HEK293 (cell line): ENCODE measurements around the gene NECAB2.

Source experiments
- CTCF ChIA-PET: fragments of 350-600 bp; formaldehyde crosslinking; extraction: SDS; loops from one replicate; lab custom pipeline; 2021; ENCODE audit warnings: antibody characterized with exemption; lab: Yijun Ruan, JAX
- POLR2A ChIA-PET: fragments of 300-600 bp; formaldehyde crosslinking; extraction: SDS; loops from one replicate; lab custom pipeline; 2020; ENCODE audit warnings: antibody characterized with exemption, inconsistent platforms; lab: Yijun Ruan, JAX
- H3K27ac ChIP-seq: fragments of 200-500 bp; sonication (Bioruptor generic); 2 replicates; pipeline ENCODE4 v1.5.1; 2014; ENCODE audit warnings: low read depth, low read length, control low read depth, inconsistent platforms; ENCODE audit errors: extremely low read depth
- H3K36me3 ChIP-seq, 2 experiments: fragments of 200-500 bp in 1 of 2; sonication (Bioruptor generic) in 1 of 2; 1 replicate in 1 of 2; 2 replicates in 1 of 2; pipeline ENCODE4 v1.5.1; 2014 to 2017; ENCODE audit warnings: inconsistent platforms in 2 of 2, low read length in 2 of 2; ENCODE audit not compliant: control insufficient read depth in 2 of 2, insufficient read depth in 1 of 2
- H3K4me1 ChIP-seq: fragments of 200-500 bp; sonication (Bioruptor generic); 2 replicates; pipeline ENCODE4 v1.5.1; 2014; ENCODE audit warnings: mild to moderate bottlenecking, low read length, inconsistent platforms; ENCODE audit not compliant: control insufficient read depth, insufficient read depth
- H3K4me3 ChIP-seq: 2 replicates; pipeline ENCODE4 v1.5.1; 2011; ENCODE audit warnings: low read depth, mild to moderate bottlenecking, control low read depth, low read length, moderate library complexity
- H3K9me3 ChIP-seq: fragments of 200-500 bp; sonication (Bioruptor generic); 2 replicates; pipeline ENCODE4 v1.5.1; 2014; ENCODE audit warnings: low read depth, low read length, inconsistent platforms; ENCODE audit not compliant: control insufficient read depth, insufficient read depth
- BCL11A ChIP-seq: fragments of 450-650 bp; formaldehyde crosslinking; IDR thresholded peaks from 2 replicates; pipeline ENCODE4 v1.5.1; 2016; ENCODE audit warnings: low read depth, missing biosample characterization, missing genetic modification characterization
- HOXC10 ChIP-seq: sonication (generic); formaldehyde crosslinking; IDR thresholded peaks from 2 replicates; pipeline ENCODE4 v1.8.1; 2023; ENCODE audit warnings: mild to moderate bottlenecking, missing genetic modification reagents
- INSM2 ChIP-seq: fragments of 450-650 bp; formaldehyde crosslinking; IDR thresholded peaks from 2 replicates; pipeline ENCODE4 v1.5.1; 2016; ENCODE audit warnings: missing biosample characterization, missing genetic modification characterization
- PBX3 ChIP-seq: sonication (generic); formaldehyde crosslinking; IDR thresholded peaks from 2 replicates; pipeline ENCODE4 v1.8.1; 2022; ENCODE audit warnings: mild to moderate bottlenecking, moderate library complexity, missing genetic modification reagents
- RBAK ChIP-seq: fragments of 450-650 bp; formaldehyde crosslinking; IDR thresholded peaks from 2 replicates; pipeline ENCODE4 v1.5.1; 2016; ENCODE audit warnings: missing biosample characterization, missing genetic modification characterization
- SP3 ChIP-seq: fragments of 450-650 bp; formaldehyde crosslinking; IDR thresholded peaks from 2 replicates; pipeline ENCODE4 v1.5.1; 2016; ENCODE audit warnings: missing biosample characterization, missing genetic modification characterization
- SP7 ChIP-seq: fragments of 450-650 bp; formaldehyde crosslinking; IDR thresholded peaks from 2 replicates; pipeline ENCODE4 v1.5.1; 2016; ENCODE audit warnings: missing biosample characterization, missing genetic modification characterization
- YY2 ChIP-seq: fragments of 450-650 bp; formaldehyde crosslinking; IDR thresholded peaks from 2 replicates; pipeline ENCODE4 v1.5.1; 2016; ENCODE audit warnings: missing biosample characterization, missing genetic modification characterization
- ZFHX2 ChIP-seq: fragments of 450-650 bp; formaldehyde crosslinking; conservative IDR thresholded peaks from 2 replicates; pipeline ENCODE4 v1.5.1; 2016; ENCODE audit warnings: missing biosample characterization, missing genetic modification characterization
- ZNF138 ChIP-seq: fragments of 450-650 bp; formaldehyde crosslinking; IDR thresholded peaks from 2 replicates; pipeline ENCODE4 v1.5.1; 2016; ENCODE audit warnings: missing biosample characterization, missing genetic modification characterization, borderline replicate concordance
- ZNF2 ChIP-seq: fragments of 450-650 bp; formaldehyde crosslinking; IDR thresholded peaks from 2 replicates; pipeline ENCODE4 v1.5.1; 2016; ENCODE audit warnings: missing biosample characterization, missing genetic modification characterization
- ZNF302 ChIP-seq: fragments of 450-650 bp; formaldehyde crosslinking; IDR thresholded peaks from 2 replicates; pipeline ENCODE4 v1.5.1; 2016; ENCODE audit warnings: missing biosample characterization, missing genetic modification characterization, low read depth
- ZNF354C ChIP-seq: fragments of 450-650 bp; formaldehyde crosslinking; IDR thresholded peaks from 2 replicates; pipeline ENCODE4 v1.5.1; 2016; ENCODE audit warnings: missing biosample characterization, missing genetic modification characterization, low read depth, borderline replicate concordance
- ZNF37A ChIP-seq: fragments of 450-650 bp; IDR thresholded peaks from 2 replicates; pipeline ENCODE4 v1.5.1; 2018; ENCODE audit warnings: missing biosample characterization, missing genetic modification characterization
- ZNF391 ChIP-seq: fragments of 450-650 bp; formaldehyde crosslinking; IDR thresholded peaks from 2 replicates; pipeline ENCODE4 v1.5.1; 2016; ENCODE audit warnings: low read depth, missing biosample characterization, missing genetic modification characterization, borderline replicate concordance
- ZNF426 ChIP-seq: fragments of 450-650 bp; formaldehyde crosslinking; IDR thresholded peaks from 2 replicates; pipeline ENCODE4 v1.5.1; 2017; ENCODE audit warnings: missing biosample characterization, missing genetic modification characterization, mild to moderate bottlenecking, inconsistent platforms, moderate library complexity
- ZNF629 ChIP-seq: fragments of 450-650 bp; formaldehyde crosslinking; IDR thresholded peaks from 2 replicates; pipeline ENCODE4 v1.5.1; 2017; ENCODE audit warnings: missing biosample characterization, missing genetic modification characterization
- ZNF645 ChIP-seq: fragments of 450-650 bp; formaldehyde crosslinking; IDR thresholded peaks from 2 replicates; pipeline ENCODE4; 2016; ENCODE audit warnings: missing biosample characterization, missing genetic modification characterization
- ZNF654 ChIP-seq: fragments of 450-650 bp; formaldehyde crosslinking; IDR thresholded peaks from 2 replicates; pipeline ENCODE4 v1.5.1; 2016; ENCODE audit warnings: low read depth, missing biosample characterization, missing genetic modification characterization
- ZNF660 ChIP-seq: fragments of 450-650 bp; IDR thresholded peaks from 2 replicates; pipeline ENCODE4 v1.5.1; 2018; ENCODE audit warnings: missing biosample characterization, mild to moderate bottlenecking, missing genetic modification characterization
- ZNF664 ChIP-seq: fragments of 450-650 bp; formaldehyde crosslinking; IDR thresholded peaks from 2 replicates; pipeline ENCODE4 v1.5.1; 2016; ENCODE audit warnings: missing biosample characterization, missing genetic modification characterization
- ZNF768 ChIP-seq: fragments of 450-650 bp; formaldehyde crosslinking; IDR thresholded peaks from 2 replicates; pipeline ENCODE4 v1.5.1; 2018; ENCODE audit warnings: missing biosample characterization, mild to moderate bottlenecking, missing genetic modification characterization
- TF ChIP-seq, protein P1 (sequence below): fragments of 450-650 bp; formaldehyde crosslinking; IDR thresholded peaks from 2 replicates; pipeline ENCODE4 v1.5.1; 2016; ENCODE audit warnings: missing biosample characterization, missing genetic modification characterization
- TF ChIP-seq, protein P2 (sequence below): fragments of 450-650 bp; IDR thresholded peaks from 2 replicates; pipeline ENCODE4 v1.5.1; 2018; ENCODE audit warnings: missing biosample characterization, missing genetic modification characterization
- TF ChIP-seq, protein P3 (sequence below): fragments of 450-650 bp; formaldehyde crosslinking; IDR thresholded peaks from 2 replicates; pipeline ENCODE4 v1.5.1; 2017; ENCODE audit warnings: missing biosample characterization, mild to moderate bottlenecking, missing genetic modification characterization, moderate library complexity
- TF ChIP-seq, protein P4 (sequence below): fragments of 450-650 bp; formaldehyde crosslinking; IDR thresholded peaks from 2 replicates; pipeline ENCODE4 v1.5.1; 2016; ENCODE audit warnings: missing biosample characterization, missing genetic modification characterization
- TF ChIP-seq, protein P5 (sequence below): fragments of 450-650 bp; formaldehyde crosslinking; IDR thresholded peaks from 2 replicates; pipeline ENCODE4 v1.5.1; 2016; ENCODE audit warnings: missing biosample characterization, missing genetic modification characterization

Gene NECAB2

GRCh38 chr16:84016477-84016876 is 48.4 kb downstream of the NECAB2 start:
- CTCF ChIA-PET, result no interaction called here
- no peaks in the 10 kb centered on the region for H3K9me3 ChIP-seq
- POLR2A ChIA-PET, result no interaction called here

DNA sequence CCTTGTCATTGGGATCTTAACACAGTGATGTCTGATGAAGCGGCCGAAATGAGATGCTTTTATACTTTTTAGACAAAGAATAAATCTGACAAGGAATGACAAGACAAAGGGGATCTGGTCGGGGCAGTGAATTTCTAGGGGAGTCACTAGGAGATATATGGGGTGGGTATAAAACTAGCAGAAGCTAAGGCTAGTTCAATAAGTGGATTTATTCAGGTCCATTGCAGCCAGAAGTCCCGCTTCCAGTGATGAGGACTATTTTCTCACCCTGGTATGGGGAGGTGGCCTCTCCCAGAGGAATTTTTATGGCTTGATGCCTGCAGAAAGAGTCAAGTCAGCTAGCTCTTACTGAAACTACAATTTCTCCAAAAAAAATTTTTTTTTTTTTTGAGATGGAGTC is 50.7 kb downstream of the NECAB2 start:
- Histone ChIP-seq H3K9me3 (no peaks in the 10 kb centered on the region), H3K4me3 (no peak overlapping the region), H3K27ac (no peak overlapping the region), H3K4me1 (no peaks in the 10 kb centered on the region), H3K36me3 (no peaks in the 10 kb centered on the region)
- POLR2A ChIA-PET, result no interaction called here
- CTCF ChIA-PET, result no interaction called here
- no peak for TF ChIP-seq ZNF302 (tag by site-specific recombination)
- no peak for TF ChIP-seq INSM2
- no peak for TF ChIP-seq ZNF660 (tag by site-specific recombination)
- no peak for TF ChIP-seq ZNF664 (tag by site-specific recombination)
- TF ChIP-seq ZNF138, result no peak
- TF ChIP-seq, protein P1, sequence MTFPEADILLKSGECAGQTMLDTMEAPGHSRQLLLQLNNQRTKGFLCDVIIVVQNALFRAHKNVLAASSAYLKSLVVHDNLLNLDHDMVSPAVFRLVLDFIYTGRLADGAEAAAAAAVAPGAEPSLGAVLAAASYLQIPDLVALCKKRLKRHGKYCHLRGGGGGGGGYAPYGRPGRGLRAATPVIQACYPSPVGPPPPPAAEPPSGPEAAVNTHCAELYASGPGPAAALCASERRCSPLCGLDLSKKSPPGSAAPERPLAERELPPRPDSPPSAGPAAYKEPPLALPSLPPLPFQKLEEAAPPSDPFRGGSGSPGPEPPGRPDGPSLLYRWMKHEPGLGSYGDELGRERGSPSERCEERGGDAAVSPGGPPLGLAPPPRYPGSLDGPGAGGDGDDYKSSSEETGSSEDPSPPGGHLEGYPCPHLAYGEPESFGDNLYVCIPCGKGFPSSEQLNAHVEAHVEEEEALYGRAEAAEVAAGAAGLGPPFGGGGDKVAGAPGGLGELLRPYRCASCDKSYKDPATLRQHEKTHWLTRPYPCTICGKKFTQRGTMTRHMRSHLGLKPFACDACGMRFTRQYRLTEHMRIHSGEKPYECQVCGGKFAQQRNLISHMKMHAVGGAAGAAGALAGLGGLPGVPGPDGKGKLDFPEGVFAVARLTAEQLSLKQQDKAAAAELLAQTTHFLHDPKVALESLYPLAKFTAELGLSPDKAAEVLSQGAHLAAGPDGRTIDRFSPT, result no peak
- TF ChIP-seq ZNF354C (tag by site-specific recombination), result no peak

More at GRCh38 chr16:84016477-84016876, 48.4 kb downstream of the NECAB2 start:
- Histone ChIP-seq H3K4me1 (no peaks in the 10 kb centered on the region), H3K36me3 (no peaks in the 10 kb centered on the region), H3K4me3 (no peak overlapping the region), H3K27ac (no peak overlapping the region)
- no peak for TF ChIP-seq SP7 (tag by site-specific recombination)
- TF ChIP-seq, protein P2, sequence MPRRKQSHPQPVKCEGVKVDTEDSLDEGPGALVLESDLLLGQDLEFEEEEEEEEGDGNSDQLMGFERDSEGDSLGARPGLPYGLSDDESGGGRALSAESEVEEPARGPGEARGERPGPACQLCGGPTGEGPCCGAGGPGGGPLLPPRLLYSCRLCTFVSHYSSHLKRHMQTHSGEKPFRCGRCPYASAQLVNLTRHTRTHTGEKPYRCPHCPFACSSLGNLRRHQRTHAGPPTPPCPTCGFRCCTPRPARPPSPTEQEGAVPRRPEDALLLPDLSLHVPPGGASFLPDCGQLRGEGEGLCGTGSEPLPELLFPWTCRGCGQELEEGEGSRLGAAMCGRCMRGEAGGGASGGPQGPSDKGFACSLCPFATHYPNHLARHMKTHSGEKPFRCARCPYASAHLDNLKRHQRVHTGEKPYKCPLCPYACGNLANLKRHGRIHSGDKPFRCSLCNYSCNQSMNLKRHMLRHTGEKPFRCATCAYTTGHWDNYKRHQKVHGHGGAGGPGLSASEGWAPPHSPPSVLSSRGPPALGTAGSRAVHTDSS (tag by site-specific recombination), result no peak
- no peak for TF ChIP-seq ZNF629 (tag by site-specific recombination)
- TF ChIP-seq RBAK (tag by site-specific recombination), result no peak
- TF ChIP-seq ZNF645 (tag by site-specific recombination), result no peak
- no peak for TF ChIP-seq PBX3 (CRISPR knock-in tag)
- no peak for TF ChIP-seq ZFHX2 (tag by site-specific recombination)
- TF ChIP-seq ZNF2, result no peak
- TF ChIP-seq, protein P3, sequence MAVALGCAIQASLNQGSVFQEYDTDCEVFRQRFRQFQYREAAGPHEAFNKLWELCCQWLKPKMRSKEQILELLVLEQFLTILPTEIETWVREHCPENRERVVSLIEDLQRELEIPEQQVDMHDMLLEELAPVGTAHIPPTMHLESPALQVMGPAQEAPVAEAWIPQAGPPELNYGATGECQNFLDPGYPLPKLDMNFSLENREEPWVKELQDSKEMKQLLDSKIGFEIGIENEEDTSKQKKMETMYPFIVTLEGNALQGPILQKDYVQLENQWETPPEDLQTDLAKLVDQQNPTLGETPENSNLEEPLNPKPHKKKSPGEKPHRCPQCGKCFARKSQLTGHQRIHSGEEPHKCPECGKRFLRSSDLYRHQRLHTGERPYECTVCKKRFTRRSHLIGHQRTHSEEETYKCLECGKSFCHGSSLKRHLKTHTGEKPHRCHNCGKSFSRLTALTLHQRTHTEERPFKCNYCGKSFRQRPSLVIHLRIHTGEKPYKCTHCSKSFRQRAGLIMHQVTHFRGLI (tag by site-specific recombination), result no peak
- no peak for TF ChIP-seq ZNF37A (tag by site-specific recombination)
- TF ChIP-seq SP3 (tag by site-specific recombination), result no peak
- TF ChIP-seq, protein P4, sequence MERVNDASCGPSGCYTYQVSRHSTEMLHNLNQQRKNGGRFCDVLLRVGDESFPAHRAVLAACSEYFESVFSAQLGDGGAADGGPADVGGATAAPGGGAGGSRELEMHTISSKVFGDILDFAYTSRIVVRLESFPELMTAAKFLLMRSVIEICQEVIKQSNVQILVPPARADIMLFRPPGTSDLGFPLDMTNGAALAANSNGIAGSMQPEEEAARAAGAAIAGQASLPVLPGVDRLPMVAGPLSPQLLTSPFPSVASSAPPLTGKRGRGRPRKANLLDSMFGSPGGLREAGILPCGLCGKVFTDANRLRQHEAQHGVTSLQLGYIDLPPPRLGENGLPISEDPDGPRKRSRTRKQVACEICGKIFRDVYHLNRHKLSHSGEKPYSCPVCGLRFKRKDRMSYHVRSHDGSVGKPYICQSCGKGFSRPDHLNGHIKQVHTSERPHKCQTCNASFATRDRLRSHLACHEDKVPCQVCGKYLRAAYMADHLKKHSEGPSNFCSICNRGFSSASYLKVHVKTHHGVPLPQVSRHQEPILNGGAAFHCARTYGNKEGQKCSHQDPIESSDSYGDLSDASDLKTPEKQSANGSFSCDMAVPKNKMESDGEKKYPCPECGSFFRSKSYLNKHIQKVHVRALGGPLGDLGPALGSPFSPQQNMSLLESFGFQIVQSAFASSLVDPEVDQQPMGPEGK (tag by site-specific recombination), result no peak
- TF ChIP-seq ZNF654 (tag by site-specific recombination), result no peak
- TF ChIP-seq HOXC10, result no peak
- TF ChIP-seq, protein P5, sequence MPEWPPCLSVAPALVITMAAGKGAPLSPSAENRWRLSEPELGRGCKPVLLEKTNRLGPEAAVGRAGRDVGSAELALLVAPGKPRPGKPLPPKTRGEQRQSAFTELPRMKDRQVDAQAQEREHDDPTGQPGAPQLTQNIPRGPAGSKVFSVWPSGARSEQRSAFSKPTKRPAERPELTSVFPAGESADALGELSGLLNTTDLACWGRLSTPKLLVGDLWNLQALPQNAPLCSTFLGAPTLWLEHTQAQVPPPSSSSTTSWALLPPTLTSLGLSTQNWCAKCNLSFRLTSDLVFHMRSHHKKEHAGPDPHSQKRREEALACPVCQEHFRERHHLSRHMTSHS, result no peak
- TF ChIP-seq ZNF426, result no peak
- no peak for TF ChIP-seq BCL11A (tag by site-specific recombination)
- TF ChIP-seq ZNF768 (tag by site-specific recombination), result no peak
- no peak for TF ChIP-seq YY2 (tag by site-specific recombination)
- TF ChIP-seq ZNF391, result no peak
